ENCODE measurements around the gene TMEM183A. TPM values are rescaled to one million over a fixed set of nuclear protein-coding genes. Genes with fewer than 3 reads are reported as not detected.

TMEM183A gene
- total and polyA plus RNA-seq, 9 of the 15 experiments (the other 6 are each of a cell fraction or from before 2014, with no cell fraction given) = 23.4 to 190 (median 124) TPM

GRCh38 chr1:203026031-203026665 lies 19.0 kb downstream of the TMEM183A start, which contains the start of gene PPFIA4 (continued):
- TF ChIP-seq ATF2 (CRISPR knock-in tag; IDR thresholded peaks at IDR 0.05) = no peak
- no peak for TF ChIP-seq EWSR1 (IDR thresholded peaks at IDR 0.05; ENCODE audit: borderline replicate concordance, low read depth, partially characterized antibody)
- no peak for TF ChIP-seq SREBF1 (IDR thresholded peaks at IDR 0.05; ENCODE audit: borderline replicate concordance, low read depth, low read length)
- peak; percentile 78; the same call in 1 of the 2 replicates for TF ChIP-seq MTA3 (IDR thresholded peaks at IDR 0.05; ENCODE audit: borderline replicate concordance)
- peak; percentile 55; the same call in 1 of the 2 replicates for TF ChIP-seq ZFP91 (CRISPR knock-in tag; IDR thresholded peaks at IDR 0.05)
- TF ChIP-seq ZNF175 (CRISPR knock-in tag; IDR thresholded peaks at IDR 0.05; ENCODE audit: low read depth) = peak; percentile 96
- no peak for TF ChIP-seq NFYB (IDR thresholded peaks at IDR 0.05; ENCODE audit: extremely low read depth, insufficient read length)
- no peak for TF ChIP-seq U2AF2 (optimal IDR thresholded peaks at IDR 0.05; ENCODE audit: low read depth, low read length)
- TF ChIP-seq FOXJ3 (CRISPR knock-in tag; IDR thresholded peaks at IDR 0.05) = no peak
- TF ChIP-seq YBX1 (IDR thresholded peaks at IDR 0.05) = no peak
- peak; percentile 98 for TF ChIP-seq ATF6 (CRISPR knock-in tag; IDR thresholded peaks at IDR 0.05)
- TF ChIP-seq ZNF133 (CRISPR knock-in tag; IDR thresholded peaks at IDR 0.05) = peak; percentile 84; the same call in 1 of the 2 replicates
- TF ChIP-seq SIRT6 (IDR thresholded peaks at IDR 0.05; ENCODE audit: low read depth, low read length) = no peak
- TF ChIP-seq SMARCA5 (IDR thresholded peaks at IDR 0.05) = 0 out of 2 replicates have a peak, but pooled peaks have one; percentile 17
- 0 out of 2 replicates have a peak, but pooled peaks have one; percentile 75 for TF ChIP-seq ZNF263 (CRISPR knock-in tag; IDR thresholded peaks at IDR 0.05; ENCODE audit: borderline replicate concordance)
- no peak for TF ChIP-seq THRA (IDR thresholded peaks at IDR 0.05)
- no peak for TF ChIP-seq RBM14 (IDR thresholded peaks at IDR 0.05; ENCODE audit: borderline replicate concordance, insufficient read depth, low read depth, low read length)
- TF ChIP-seq PTBP1 (IDR thresholded peaks at IDR 0.05; ENCODE audit: low read depth, low read length) = no peak
- no peak for TF ChIP-seq TRIM25 (IDR thresholded peaks at IDR 0.05; ENCODE audit: borderline replicate concordance)
- no peak for TF ChIP-seq ZNF316 (IDR thresholded peaks at IDR 0.05)
